Neuronal stem cell (in vitro differentiated cells): Measurements from ENCODE around the gene POLE4.

Experiments
- DNase-seq: peaks from one replicate; pipeline ENCODE4 v3.0.0-alpha.2; 2013; ENCODE audit warnings: low spot score
- H2AFZ ChIP-seq: one replicate; pipeline ENCODE4 v1.6.1; 2013; ENCODE audit warnings: mild to moderate bottlenecking, low read length, inconsistent platforms
- H2AK5ac ChIP-seq: 2 replicates; pipeline ENCODE4 v1.6.1; 2013; ENCODE audit warnings: low read depth, mild to moderate bottlenecking, inconsistent platforms, low read length, moderate library complexity, mixed read lengths
- H2BK120ac ChIP-seq: 2 replicates; pipeline ENCODE4 v1.6.1; 2013; ENCODE audit warnings: low read depth, mild to moderate bottlenecking, inconsistent platforms, low read length, moderate library complexity, mixed read lengths
- H2BK12ac ChIP-seq: one replicate; pipeline ENCODE4 v1.6.1; 2013; ENCODE audit warnings: low read length, inconsistent platforms
- H2BK15ac ChIP-seq: 2 replicates; pipeline ENCODE4 v1.6.1; 2013; ENCODE audit warnings: mild to moderate bottlenecking, low read length, inconsistent platforms, mixed read lengths
- H2BK5ac ChIP-seq: one replicate; pipeline ENCODE4 v1.6.1; 2013; ENCODE audit warnings: inconsistent platforms, mild to moderate bottlenecking, low read length, moderate library complexity
- H3K14ac ChIP-seq: one replicate; pipeline ENCODE4 v1.6.1; 2013; ENCODE audit warnings: low read length, inconsistent platforms
- H3K18ac ChIP-seq: 2 replicates; pipeline ENCODE4 v1.6.1; 2013; ENCODE audit warnings: low read length, inconsistent platforms
- H3K23ac ChIP-seq: 2 replicates; pipeline ENCODE4 v1.6.1; 2013; ENCODE audit warnings: low read depth, mild to moderate bottlenecking, mixed read lengths, low read length, inconsistent platforms; ENCODE audit not compliant: poor library complexity
- H3K27ac ChIP-seq: replicated peaks from 3 replicates; pipeline ENCODE4 v1.5.1; 2013; ENCODE audit warnings: low read length, inconsistent platforms
- H3K27me3 ChIP-seq, 3 experiments: 2 replicates each; pipeline ENCODE4 v1.6.1; 2013; ENCODE audit warnings: low read length in 3 of 3, mild to moderate bottlenecking in 2 of 3, inconsistent platforms in 1 of 3, low read depth in 1 of 3, mixed read lengths in 1 of 3, moderate library complexity in 1 of 3; ENCODE audit not compliant: control insufficient read depth in 3 of 3, insufficient read depth in 3 of 3
- H3K36me3 ChIP-seq, 2 donors: replicated peaks in 1 of 2; 2 replicates each; pipeline ENCODE4 v1.6.1; 2013; ENCODE audit warnings: low read length in 2 of 2; ENCODE audit not compliant: control insufficient read depth in 2 of 2, insufficient read depth in 2 of 2
- H3K4ac ChIP-seq: 2 replicates; pipeline ENCODE4 v1.6.1; 2013; ENCODE audit warnings: inconsistent platforms, mild to moderate bottlenecking, low read length, moderate library complexity
- H3K4me1 ChIP-seq, 2 donors: 1 replicate in 1 of 2; 2 replicates in 1 of 2; pipeline ENCODE4 v1.6.1; 2013; ENCODE audit warnings: low read length in 2 of 2, low read depth in 1 of 2; ENCODE audit not compliant: control insufficient read depth in 2 of 2, insufficient read depth in 1 of 2
- H3K4me2 ChIP-seq: one replicate; pipeline ENCODE4 v1.6.1; 2013; ENCODE audit warnings: mild to moderate bottlenecking, low read length, inconsistent platforms; ENCODE audit not compliant: insufficient read depth, poor library complexity, severe bottlenecking
- H3K4me3 ChIP-seq, 2 donors: 2 replicates each; pipeline ENCODE4 v1.5.1; 2013; ENCODE audit warnings: low read length in 2 of 2, mild to moderate bottlenecking in 2 of 2, inconsistent platforms in 1 of 2, moderate library complexity in 1 of 2
- H3K79me1 ChIP-seq: one replicate; pipeline ENCODE4 v1.6.1; 2013; ENCODE audit warnings: low read depth, mild to moderate bottlenecking, inconsistent platforms, low read length, moderate library complexity
- H3K9ac ChIP-seq: one replicate; pipeline ENCODE4 v1.6.1; 2013; ENCODE audit warnings: mild to moderate bottlenecking, low read depth, low read length, inconsistent platforms; ENCODE audit not compliant: poor library complexity
- H3K9me3 ChIP-seq, 2 donors: replicated peaks in 1 of 2; 2 replicates each; pipeline versions ENCODE3 to v1.6.1; 2013; ENCODE audit warnings: low read length in 2 of 2, mild to moderate bottlenecking in 2 of 2, inconsistent platforms in 1 of 2, low read depth in 1 of 2, mixed read lengths in 1 of 2, moderate library complexity in 1 of 2; ENCODE audit not compliant: control insufficient read depth in 2 of 2, insufficient read depth in 1 of 2
- H4K8ac ChIP-seq: one replicate; pipeline ENCODE4 v1.6.1; 2013; ENCODE audit warnings: low read depth, mild to moderate bottlenecking, inconsistent platforms, low read length, moderate library complexity
- H4K91ac ChIP-seq: one replicate; pipeline ENCODE4 v1.6.1; 2013; ENCODE audit warnings: low read length, low read depth, mild to moderate bottlenecking, inconsistent platforms; ENCODE audit not compliant: poor library complexity
- WGBS, 2 donors: extraction: QIAGEN DNeasy Blood & Tissue Kit; methylation state at CpG; one replicate each; pipeline ENCODE4 v1.1.7; 2013; ENCODE audit warnings: missing lambda C conversion rate in 2 of 2, mixed read lengths in 1 of 2; ENCODE audit not compliant: insufficient read length in 2 of 2, insufficient replicate concordance in 1 of 2; ENCODE audit errors: extremely low coverage in 2 of 2; 5-methylcytosine and 5-hydroxymethylcytosine counted together

Gene POLE4

GRCh38 chr2:74975016-74975415, 16.6 kb downstream of the POLE4 start:
- Histone ChIP-seq H3K4ac (no peak overlapping the region), H3K4me3 (no peak overlapping the region), H2BK15ac (no peak overlapping the region), H3K79me1 (no peaks in the 10 kb centered on the region), H3K27ac (no peak overlapping the region), H3K18ac (no peak overlapping the region), H3K14ac (no peak overlapping the region), H4K8ac (no peak overlapping the region), H2AFZ (no peak overlapping the region), H3K9me3 (no peaks in the 10 kb centered on the region), H3K4me1 (no peaks in the 10 kb centered on the region), H3K27me3 (no peaks in the 10 kb centered on the region), H4K91ac (no peak overlapping the region), H3K4me2 (no peak overlapping the region), H2BK120ac (no peak overlapping the region), H2AK5ac (no peak overlapping the region), H3K9ac (no peak overlapping the region), H2BK5ac (no peak overlapping the region), H3K23ac (no peak overlapping the region), H3K36me3 (no peaks in the 10 kb centered on the region), H2BK12ac (no peak overlapping the region)
- no peak for DNase-seq
- WGBS, 2 donors = no CpG with 5 or more reads among the region's 7 CpGs

GRCh38 chr2:74979844-74980243, 21.4 kb downstream of the POLE4 start:
- no peak overlapping the region for H2BK120ac ChIP-seq
- DNase-seq = no peak

DNA sequence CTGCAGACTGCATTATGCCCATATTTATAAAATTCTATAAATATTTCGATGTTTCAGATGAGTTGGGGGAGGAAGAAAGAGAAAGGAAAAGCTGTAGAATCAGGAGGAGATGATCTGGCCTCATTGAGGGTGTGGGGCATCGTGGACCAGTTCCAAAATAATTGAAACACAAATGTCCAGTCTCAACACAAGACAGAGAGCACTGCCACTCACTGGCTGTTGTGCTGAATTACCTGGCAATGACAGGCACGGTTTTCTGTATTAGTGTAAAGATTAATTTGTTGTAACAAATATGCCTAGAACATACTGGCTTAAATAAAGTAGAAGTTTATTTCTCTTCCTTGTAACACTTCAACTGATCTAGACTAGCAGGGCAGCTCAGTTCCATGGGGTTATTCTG, 24.1 kb downstream of the POLE4 start:
- WGBS, 2 donors = no CpG with 5 or more reads among the region's 3 CpGs
- Histone ChIP-seq H3K36me3 (no peaks in the 10 kb centered on the region), H3K4ac (no peak overlapping the region), H3K79me1 (no peaks in the 10 kb centered on the region), H3K4me3 (no peak overlapping the region), H2BK15ac (no peak overlapping the region), H3K23ac (no peak overlapping the region), H3K27me3 (no peaks in the 10 kb centered on the region), H4K8ac (no peak overlapping the region), H3K4me2 (no peak overlapping the region), H2BK5ac (no peak overlapping the region), H3K14ac (no peak overlapping the region), H2BK12ac (no peak overlapping the region), H3K9me3 (no peaks in the 10 kb centered on the region), H3K18ac (no peak overlapping the region), H2AK5ac (no peak overlapping the region), H3K9ac (no peak overlapping the region), H3K4me1 (peaks cover 0 to 2% of the 10 kb centered on the region in 2 donors), H2BK120ac (no peak overlapping the region), H4K91ac (no peak overlapping the region), H3K27ac (no peak overlapping the region), H2AFZ (no peak overlapping the region)
- DNase-seq = no peak

More at GRCh38 chr2:74979844-74980243, 21.4 kb downstream of the POLE4 start:
- Histone ChIP-seq H3K4me3 (no peak overlapping the region), H3K9me3 (no peaks in the 10 kb centered on the region), H3K9ac (no peak overlapping the region), H3K36me3 (no peaks in the 10 kb centered on the region), H3K18ac (no peak overlapping the region), H3K79me1 (no peaks in the 10 kb centered on the region), H3K4ac (no peak overlapping the region), H4K91ac (no peak overlapping the region), H4K8ac (no peak overlapping the region), H2BK12ac (no peak overlapping the region), H2BK15ac (no peak overlapping the region), H3K4me1 (no peaks in the 10 kb centered on the region), H3K23ac (no peak overlapping the region), H2AFZ (no peak overlapping the region), H3K27ac (no peak overlapping the region), H3K27me3 (no peaks in the 10 kb centered on the region), H2BK5ac (no peak overlapping the region), H3K14ac (no peak overlapping the region), H3K4me2 (no peak overlapping the region), H2AK5ac (no peak overlapping the region)

- Histone ChIP-seq H2AFZ (no peak overlapping the region), H3K4me3 (no peak overlapping the region), H4K91ac (no peak overlapping the region), H2BK12ac (no peak overlapping the region), H4K8ac (no peak overlapping the region), H3K4me1 (peaks cover 0 to 2% of the 10 kb centered on the region in 2 donors), H2BK120ac (no peak overlapping the region), H3K9ac (no peak overlapping the region), H3K27ac (no peak overlapping the region), H3K9me3 (no peaks in the 10 kb centered on the region), H2BK5ac (no peak overlapping the region), H3K36me3 (no peaks in the 10 kb centered on the region), H3K79me1 (no peaks in the 10 kb centered on the region), H3K18ac (no peak overlapping the region), H3K23ac (no peak overlapping the region), H3K14ac (no peak overlapping the region), H2BK15ac (no peak overlapping the region), H3K27me3 (no peaks in the 10 kb centered on the region), H3K4me2 (no peak overlapping the region), H2AK5ac (no peak overlapping the region), H3K4ac (no peak overlapping the region)
- WGBS, 2 donors = no CpG with 5 or more reads among the region's 5 CpGs
- no peak for DNase-seq
These were observed 25.4 kb downstream of the POLE4 start for GRCh38 chr2:74983631-74984392.
